ENCODE measurements around the gene SPINK7. TPM values are rescaled to one million over a fixed set of nuclear protein-coding genes. Genes with fewer than 3 reads are reported as not detected.
"Not testable (repeated sequence)": the region's sequence is repeated elsewhere in the genome, so short reads cannot be mapped to it uniquely, and the experiment has no call there.

SPINK7 gene
- total RNA-seq (2014; rRNA removed; shearing (Covaris generic)) (not detected in 2 replicates), total RNA-seq (2022) (not detected in 2 replicates), Bru-seq, nascent RNA (not detected), BruChase-seq, experiment 1, labeled RNA remaining after a 6-hour chase (not detected), BruChase-seq, experiment 2, labeled RNA remaining after a 2-hour chase (not detected)
- long read RNA-seq: 0 reads

- no peak for TF ChIP-seq EZH2phosphoT487 (IDR thresholded peaks at IDR 0.05; ENCODE audit: borderline replicate concordance, low read depth, low read length)
- TF ChIP-seq, protein P1, sequence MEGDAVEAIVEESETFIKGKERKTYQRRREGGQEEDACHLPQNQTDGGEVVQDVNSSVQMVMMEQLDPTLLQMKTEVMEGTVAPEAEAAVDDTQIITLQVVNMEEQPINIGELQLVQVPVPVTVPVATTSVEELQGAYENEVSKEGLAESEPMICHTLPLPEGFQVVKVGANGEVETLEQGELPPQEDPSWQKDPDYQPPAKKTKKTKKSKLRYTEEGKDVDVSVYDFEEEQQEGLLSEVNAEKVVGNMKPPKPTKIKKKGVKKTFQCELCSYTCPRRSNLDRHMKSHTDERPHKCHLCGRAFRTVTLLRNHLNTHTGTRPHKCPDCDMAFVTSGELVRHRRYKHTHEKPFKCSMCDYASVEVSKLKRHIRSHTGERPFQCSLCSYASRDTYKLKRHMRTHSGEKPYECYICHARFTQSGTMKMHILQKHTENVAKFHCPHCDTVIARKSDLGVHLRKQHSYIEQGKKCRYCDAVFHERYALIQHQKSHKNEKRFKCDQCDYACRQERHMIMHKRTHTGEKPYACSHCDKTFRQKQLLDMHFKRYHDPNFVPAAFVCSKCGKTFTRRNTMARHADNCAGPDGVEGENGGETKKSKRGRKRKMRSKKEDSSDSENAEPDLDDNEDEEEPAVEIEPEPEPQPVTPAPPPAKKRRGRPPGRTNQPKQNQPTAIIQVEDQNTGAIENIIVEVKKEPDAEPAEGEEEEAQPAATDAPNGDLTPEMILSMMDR (conservative IDR thresholded peaks at IDR 0.05; ENCODE audit: low read length): no peak
- no TSS peak for BruUV-seq (replicated peaks)
- intact Hi-C loops (cut with micrococcal nuclease; ENCODE audit: unreplicated experiment): no loop called here
- ChIA-PET CTCF (ENCODE audit: unreplicated experiment) (no interaction called here), POLR2A (no interaction called here)
- Histone ChIP-seq H3K4me3 (ENCODE audit: low read depth, low read length, poor library complexity, severe bottlenecking) (no peak within 1 kb of the TSS), H3K9me3 (ENCODE audit: low read length) (no peaks in the 10 kb centered on the region), H3K4me2 (ENCODE audit: low read length) (no peak within 1 kb of the TSS), H3K9me2 (ENCODE audit: insufficient read depth, low read length) (no peaks in the 10 kb centered on the region), H4K20me1 (ENCODE audit: insufficient read depth, low read length) (no peaks in the 10 kb centered on the region), H3K79me2 (ENCODE audit: insufficient read depth, low read depth, low read length) (no peaks in the 10 kb centered on the region), H3K36me3 (ENCODE audit: insufficient read depth, low read length) (no peaks in the 10 kb centered on the region), H2AFZ (ENCODE audit: low read length) (no peak within 1 kb of the TSS), H3K27ac (ENCODE audit: low read depth, low read length, poor library complexity, severe bottlenecking) (no peak within 1 kb of the TSS), H3K4me1 (ENCODE audit: insufficient read depth, low read length, poor library complexity, severe bottlenecking) (no peaks in the 10 kb centered on the region)
- no peak for DNase-seq (ENCODE audit: low spot score)
Measured at GRCh38 chr5:148312153-148312552, at the start of gene SPINK7. TSS of gene SPINK7 (plus strand) at chr5:148312423. CDS start at chr5:148312484, 61 bp downstream.

GRCh38 chr5:148267962-148268361 lies 44.3 kb upstream of the SPINK7 start:
- H3K9me2 ChIP-seq (ENCODE audit: insufficient read depth, low read length): no peaks in the 10 kb centered on the region
- H3K4me1 ChIP-seq (ENCODE audit: insufficient read depth, low read length, poor library complexity, severe bottlenecking): no peaks in the 10 kb centered on the region
- H3K4me3 ChIP-seq (ENCODE audit: low read depth, low read length, poor library complexity, severe bottlenecking): no peak overlapping the region
- ChIA-PET CTCF (ENCODE audit: unreplicated experiment) (no interaction called here), POLR2A (no interaction called here)
- no peak overlapping the region for H3K4me2 ChIP-seq (ENCODE audit: low read length)
- no peak for TF ChIP-seq EZH2phosphoT487 (IDR thresholded peaks at IDR 0.05; ENCODE audit: borderline replicate concordance, low read depth, low read length)
- TF ChIP-seq, protein P1 (conservative IDR thresholded peaks at IDR 0.05; ENCODE audit: low read length): no peak
- no peak overlapping the region for H2AFZ ChIP-seq (ENCODE audit: low read length)
- no peak for DNase-seq (ENCODE audit: low spot score)
- no peaks in the 10 kb centered on the region for H3K9me3 ChIP-seq (ENCODE audit: low read length)
- no peak overlapping the region for H3K27ac ChIP-seq (ENCODE audit: low read depth, low read length, poor library complexity, severe bottlenecking)
- intact Hi-C loops (cut with micrococcal nuclease; ENCODE audit: unreplicated experiment): no loop called here
- H4K20me1 ChIP-seq (ENCODE audit: insufficient read depth, low read length): no peaks in the 10 kb centered on the region
- no peaks in the 10 kb centered on the region for H3K36me3 ChIP-seq (ENCODE audit: insufficient read depth, low read length)
- BruUV-seq (replicated peaks): no TSS peak
- no peaks in the 10 kb centered on the region for H3K79me2 ChIP-seq (ENCODE audit: insufficient read depth, low read depth, low read length)

GRCh38 chr5:148268566-148268965 lies 43.7 kb upstream of the SPINK7 start, which contains the start of gene SPINK13:
TSS of gene SPINK13 (plus strand) at chr5:148268794. CDS start at chr5:148270073, 1,279 bp downstream.
- H3K4me3 ChIP-seq (ENCODE audit: low read depth, low read length, poor library complexity, severe bottlenecking): no peak within 1 kb of the TSS
- ChIA-PET CTCF (ENCODE audit: unreplicated experiment) (no interaction called here), POLR2A (no interaction called here)
- no peaks in the 10 kb centered on the region for H4K20me1 ChIP-seq (ENCODE audit: insufficient read depth, low read length)
- no peaks in the 10 kb centered on the region for H3K4me1 ChIP-seq (ENCODE audit: insufficient read depth, low read length, poor library complexity, severe bottlenecking)
- no peaks in the 10 kb centered on the region for H3K36me3 ChIP-seq (ENCODE audit: insufficient read depth, low read length)
- no peak within 1 kb of the TSS for H3K27ac ChIP-seq (ENCODE audit: low read depth, low read length, poor library complexity, severe bottlenecking)
- no peak within 1 kb of the TSS for H2AFZ ChIP-seq (ENCODE audit: low read length)
- H3K9me3 ChIP-seq (ENCODE audit: low read length): no peaks in the 10 kb centered on the region
- intact Hi-C loops (cut with micrococcal nuclease; ENCODE audit: unreplicated experiment): no loop called here
- H3K79me2 ChIP-seq (ENCODE audit: insufficient read depth, low read depth, low read length): no peaks in the 10 kb centered on the region
- H3K4me2 ChIP-seq (ENCODE audit: low read length): no peak within 1 kb of the TSS
- TF ChIP-seq, protein P1 (conservative IDR thresholded peaks at IDR 0.05; ENCODE audit: low read length): no peak
- H3K9me2 ChIP-seq (ENCODE audit: insufficient read depth, low read length): no peaks in the 10 kb centered on the region
- DNase-seq (ENCODE audit: low spot score): no peak
- BruUV-seq (replicated peaks): no TSS peak

GRCh38 chr5:148275129-148275528 lies 37.1 kb upstream of the SPINK7 start:
- BruUV-seq (replicated peaks); H3K79me2 ChIP-seq (ENCODE audit: insufficient read depth, low read depth, low read length); H3K9me3 ChIP-seq (ENCODE audit: low read length); H3K4me3 ChIP-seq (ENCODE audit: low read depth, low read length, poor library complexity, severe bottlenecking); H3K4me1 ChIP-seq (ENCODE audit: insufficient read depth, low read length, poor library complexity, severe bottlenecking); H2AFZ ChIP-seq (ENCODE audit: low read length); intact Hi-C loops (cut with micrococcal nuclease; ENCODE audit: unreplicated experiment); CTCF ChIA-PET (ENCODE audit: unreplicated experiment); H3K9me2 ChIP-seq (ENCODE audit: insufficient read depth, low read length); DNase-seq (ENCODE audit: low spot score); POLR2A ChIA-PET; H3K27ac ChIP-seq (ENCODE audit: low read depth, low read length, poor library complexity, severe bottlenecking); H3K4me2 ChIP-seq (ENCODE audit: low read length); H4K20me1 ChIP-seq (ENCODE audit: insufficient read depth, low read length); H3K36me3 ChIP-seq (ENCODE audit: insufficient read depth, low read length): not testable (repeated sequence)

Data from OCI-LY7 (cell line).